CD4-positive, alpha-beta T cell treated with Interleukin-17A for 1 hour (primary cell): Measurements from ENCODE around the gene KIN.
"Not testable (repeated sequence)": the region's sequence is repeated elsewhere in the genome, so short reads cannot be mapped to it uniquely, and the experiment has no call there.

ENCODE experiments used
- DNase-seq: peaks from one replicate; pipeline ENCODE4 v3.0.0-alpha.2; 2020

The KIN gene

GRCh38 chr10:7722927-7723529, 64.8 kb downstream of the KIN start:
- no peak for DNase-seq

GRCh38 chr10:7720478-7720877, 67.3 kb downstream of the KIN start:
- no peak for DNase-seq

- DNase-seq = no peak
Measured at GRCh38 chr10:7718685-7719084, 69.1 kb downstream of the KIN start.

- DNase-seq = no peak
Measured at GRCh38 chr10:7717767-7718166, 70.0 kb downstream of the KIN start.

- DNase-seq = no peak
Measured at GRCh38 chr10:7715515-7715914, 72.3 kb downstream of the KIN start.

- not testable (repeated sequence) for DNase-seq
Measured at GRCh38 chr10:7711075-7711474, 76.7 kb downstream of the KIN start.

- DNase-seq = no peak
Measured at GRCh38 chr10:7710446-7710845, 77.3 kb downstream of the KIN start.

GRCh38 chr10:7708832-7709231, 79.0 kb downstream of the KIN start:
- no peak for DNase-seq

- DNase-seq = no peak
Measured at GRCh38 chr10:7707858-7708622, 79.8 kb downstream of the KIN start.

GRCh38 chr10:7707102-7707501, 80.7 kb downstream of the KIN start:
- DNase-seq = no peak

- DNase-seq = no peak
Measured at GRCh38 chr10:7706534-7707073, 81.2 kb downstream of the KIN start.

- DNase-seq = no peak
Measured at GRCh38 chr10:7705341-7705740, 82.5 kb downstream of the KIN start.

GRCh38 chr10:7704071-7705016, 83.4 kb downstream of the KIN start:
- DNase-seq = no peak

- DNase-seq = no peak
Measured at GRCh38 chr10:7703140-7703539, 84.7 kb downstream of the KIN start, which contains the start of gene ITIH2. Gene ITIH2, plus strand, starts transcription at chr10:7703316. Its CDS starts 119 bp downstream, at chr10:7703435.

GRCh38 chr10:7702288-7702812, 85.4 kb downstream of the KIN start:
- no peak for DNase-seq

- no peak for DNase-seq
Measured at GRCh38 chr10:7701158-7701742, 86.5 kb downstream of the KIN start.
